ENCODE data around the gene WDR31. TPM values are rescaled to one million over a fixed set of nuclear protein-coding genes. Genes with fewer than 3 reads are reported as not detected.

WDR31 gene
- total RNA-seq, 1 donor from 2014 or later = 3.4 TPM

GRCh38 chr9:113302792-113303418 is 37.2 kb downstream of the WDR31 start, which contains the start of gene RNF183:
TSS of gene RNF183 (minus strand) at chr9:113303376. CDS start at chr9:113298184, 5,192 bp downstream.
- Mint-ChIP-seq H3K4me3 (ENCODE audit: unreplicated experiment) (no peak within 1 kb of the TSS), H3K27me3 (ENCODE audit: unreplicated experiment) (peaks cover 38% of the 10 kb centered on the region), H3K27ac (ENCODE audit: unreplicated experiment) (no peak within 1 kb of the TSS), H3K4me1 (ENCODE audit: unreplicated experiment) (no peaks in the 10 kb centered on the region), H3K9me3 (ENCODE audit: unreplicated experiment) (no peaks in the 10 kb centered on the region), H3K36me3 (ENCODE audit: unreplicated experiment) (no peaks in the 10 kb centered on the region)
- DNase-seq (ENCODE audit: extremely low spot score, unreplicated experiment) = no peak
- TF ChIP-seq CTCF (IDR thresholded peaks at IDR 0.05) = no peak

- no peaks in the 10 kb centered on the region for H3K36me3 Mint-ChIP-seq (ENCODE audit: unreplicated experiment)
- H3K27ac Mint-ChIP-seq (ENCODE audit: unreplicated experiment) = no peak overlapping the region
- H3K4me3 Mint-ChIP-seq (ENCODE audit: unreplicated experiment) = no peak overlapping the region
- H3K27me3 Mint-ChIP-seq (ENCODE audit: unreplicated experiment) = peaks cover 38% of the 10 kb centered on the region
- no peaks in the 10 kb centered on the region for H3K9me3 Mint-ChIP-seq (ENCODE audit: unreplicated experiment)
- no peaks in the 10 kb centered on the region for H3K4me1 Mint-ChIP-seq (ENCODE audit: unreplicated experiment)
- DNase-seq (ENCODE audit: extremely low spot score, unreplicated experiment) = no peak
- no peak for TF ChIP-seq CTCF (IDR thresholded peaks at IDR 0.05)
Measured at GRCh38 chr9:113301548-113301947, 38.5 kb downstream of the WDR31 start.

- TF ChIP-seq CTCF (IDR thresholded peaks at IDR 0.05) = no peak
- H3K27me3 Mint-ChIP-seq (ENCODE audit: unreplicated experiment) = peaks cover 36% of the 10 kb centered on the region
- no peaks in the 10 kb centered on the region for H3K4me1 Mint-ChIP-seq (ENCODE audit: unreplicated experiment)
- DNase-seq (ENCODE audit: extremely low spot score, unreplicated experiment) = no peak
- no peak overlapping the region for H3K4me3 Mint-ChIP-seq (ENCODE audit: unreplicated experiment)
- H3K27ac Mint-ChIP-seq (ENCODE audit: unreplicated experiment) = no peak overlapping the region
- H3K9me3 Mint-ChIP-seq (ENCODE audit: unreplicated experiment) = no peaks in the 10 kb centered on the region
- no peaks in the 10 kb centered on the region for H3K36me3 Mint-ChIP-seq (ENCODE audit: unreplicated experiment)
Measured at GRCh38 chr9:113299800-113300292, 40.2 kb downstream of the WDR31 start.

GRCh38 chr9:113298924-113299770 is 40.9 kb downstream of the WDR31 start:
- H3K36me3 Mint-ChIP-seq (ENCODE audit: unreplicated experiment) = no peaks in the 10 kb centered on the region

More at GRCh38 chr9:113298924-113299770, 40.9 kb downstream of the WDR31 start:
- no peak overlapping the region for H3K4me3 Mint-ChIP-seq (ENCODE audit: unreplicated experiment)
- no peak for TF ChIP-seq CTCF (IDR thresholded peaks at IDR 0.05)
- peaks cover 33% of the 10 kb centered on the region for H3K27me3 Mint-ChIP-seq (ENCODE audit: unreplicated experiment)
- H3K27ac Mint-ChIP-seq (ENCODE audit: unreplicated experiment) = no peak overlapping the region
- no peak for DNase-seq (ENCODE audit: extremely low spot score, unreplicated experiment)
- no peaks in the 10 kb centered on the region for H3K4me1 Mint-ChIP-seq (ENCODE audit: unreplicated experiment)
- H3K9me3 Mint-ChIP-seq (ENCODE audit: unreplicated experiment) = no peaks in the 10 kb centered on the region

Measured in osteocyte (in vitro differentiated cells).